ENCODE results near the gene GULP1. TPM values are rescaled to one million over a fixed set of nuclear protein-coding genes. Genes with fewer than 3 reads are reported as not detected.
A peak's percentile ranks its signal among the peaks of the same experiment; 100 is the strongest.

GULP1 gene
- total and polyA plus RNA-seq, 2 of the 13 experiments (the other 11 are each of a cell fraction or from before 2014, with no cell fraction given), result 0.15 TPM; not detected in 1

- TF ChIP-seq ZNF512B (CRISPR knock-in tag; IDR thresholded peaks at IDR 0.05; ENCODE audit: borderline replicate concordance) (0 out of 2 replicates have a peak, but pooled peaks have one; percentile 29), ZSCAN30 (CRISPR knock-in tag; IDR thresholded peaks at IDR 0.05) (0 out of 2 replicates have a peak, but pooled peaks have one; percentile 52), KDM3A (CRISPR knock-in tag; IDR thresholded peaks at IDR 0.05; ENCODE audit: low read depth) (no peak), SCMH1 (CRISPR knock-in tag; IDR thresholded peaks at IDR 0.05; ENCODE audit: borderline replicate concordance) (no peak), ZNF124 (CRISPR knock-in tag; IDR thresholded peaks at IDR 0.05) (no peak), ZNF687 (CRISPR knock-in tag; IDR thresholded peaks at IDR 0.05) (peak; percentile 47), RFXANK (CRISPR knock-in tag; IDR thresholded peaks at IDR 0.05) (no peak), MNT (IDR thresholded peaks at IDR 0.05) (no peak), ZNF776 (CRISPR knock-in tag; IDR thresholded peaks at IDR 0.05) (no peak), STAG1 (CRISPR knock-in tag; IDR thresholded peaks at IDR 0.05) (peak; percentile 18; the same call in 1 of the 2 replicates)
Observed at GRCh38 chr2:188291617-188292347, at the start of gene GULP1 (continued).

Measured in HepG2 (cell line).